Stimulated activated CD4-positive, alpha-beta T cell treated with anti-CD3 and anti-CD28 coated beads, TNF-alpha, amount 100 ng/mL, for 48 hours (primary cell): ENCODE results near the gene FCGR3A.
"Not testable (repeated sequence)": the region's sequence is repeated elsewhere in the genome, so short reads cannot be mapped to it uniquely, and the experiment has no call there.

Source experiments
- DNase-seq, 3 donors: peaks; one replicate each; pipeline ENCODE4 v3.0.0-alpha.2; 2020; ENCODE audit warnings: low read depth in 3 of 3

The FCGR3A gene

GRCh38 chr1:161530671-161531641 is 18.7 kb downstream of the FCGR3A start:
- peak; percentile 83 to 96 (median 87) for DNase-seq

- DNase-seq: peak in 2 of 3 donors; percentile 37 to 70
These were observed 19.5 kb downstream of the FCGR3A start for GRCh38 chr1:161530158-161530557.

GRCh38 chr1:161529463-161530104 is 20.0 kb downstream of the FCGR3A start:
- DNase-seq: not testable (repeated sequence)

GRCh38 chr1:161528550-161528949 is 21.1 kb downstream of the FCGR3A start:
- DNase-seq: not testable (repeated sequence)

- not testable (repeated sequence) for DNase-seq
These were observed 23.7 kb downstream of the FCGR3A start for GRCh38 chr1:161525918-161526317.

GRCh38 chr1:161525321-161525720 is 24.3 kb downstream of the FCGR3A start:
- DNase-seq: not testable (repeated sequence)

GRCh38 chr1:161524742-161525291 is 24.8 kb downstream of the FCGR3A start:
- not testable (repeated sequence) for DNase-seq

GRCh38 chr1:161523817-161524741 is 25.5 kb downstream of the FCGR3A start, which contains the start of gene HSPA6:
HSPA6 (plus strand) TSS chr1:161524540; CDS start chr1:161524659, 119 bp downstream.
- DNase-seq: peak; percentile 51 to 62 (median 60)

- DNase-seq: not testable (repeated sequence)
These were observed 26.4 kb downstream of the FCGR3A start for GRCh38 chr1:161523041-161523816.

- not testable (repeated sequence) for DNase-seq
These were observed 35.7 kb downstream of the FCGR3A start for GRCh38 chr1:161513953-161514352.

GRCh38 chr1:161513448-161513780 is 36.2 kb downstream of the FCGR3A start:
- DNase-seq: not testable (repeated sequence)

GRCh38 chr1:161512636-161513447 is 36.8 kb downstream of the FCGR3A start:
- DNase-seq: not testable (repeated sequence)

- DNase-seq: no peak
These were observed 37.9 kb downstream of the FCGR3A start for GRCh38 chr1:161511756-161512060.

- no peak for DNase-seq
These were observed 38.4 kb downstream of the FCGR3A start for GRCh38 chr1:161511018-161511755.

GRCh38 chr1:161510477-161510876 is 39.1 kb downstream of the FCGR3A start:
- DNase-seq: no peak

GRCh38 chr1:161506336-161507223 is 43.0 kb downstream of the FCGR3A start:
- no peak for DNase-seq

GRCh38 chr1:161505686-161506085 is 43.9 kb downstream of the FCGR3A start:
- DNase-seq: no peak

GRCh38 chr1:161503394-161503748 is 46.2 kb downstream of the FCGR3A start:
- no peak for DNase-seq
